GM19099 (cell line): ENCODE results near the gene CT45A6.
"Not testable (repeated sequence)": the region's sequence is repeated elsewhere in the genome, so short reads cannot be mapped to it uniquely, and the experiment has no call there.

Experiments used
- POLR2A ChIP-seq: IDR thresholded peaks from 3 replicates; pipeline ENCODE4 v1.6.1; 2011; ENCODE audit warnings: low read depth; ENCODE audit not compliant: insufficient read length; ENCODE audit errors: extremely low read depth

The CT45A6 gene, protein sequence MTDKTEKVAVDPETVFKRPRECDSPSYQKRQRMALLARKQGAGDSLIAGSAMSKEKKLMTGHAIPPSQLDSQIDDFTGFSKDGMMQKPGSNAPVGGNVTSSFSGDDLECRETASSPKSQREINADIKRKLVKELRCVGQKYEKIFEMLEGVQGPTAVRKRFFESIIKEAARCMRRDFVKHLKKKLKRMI

DNA sequence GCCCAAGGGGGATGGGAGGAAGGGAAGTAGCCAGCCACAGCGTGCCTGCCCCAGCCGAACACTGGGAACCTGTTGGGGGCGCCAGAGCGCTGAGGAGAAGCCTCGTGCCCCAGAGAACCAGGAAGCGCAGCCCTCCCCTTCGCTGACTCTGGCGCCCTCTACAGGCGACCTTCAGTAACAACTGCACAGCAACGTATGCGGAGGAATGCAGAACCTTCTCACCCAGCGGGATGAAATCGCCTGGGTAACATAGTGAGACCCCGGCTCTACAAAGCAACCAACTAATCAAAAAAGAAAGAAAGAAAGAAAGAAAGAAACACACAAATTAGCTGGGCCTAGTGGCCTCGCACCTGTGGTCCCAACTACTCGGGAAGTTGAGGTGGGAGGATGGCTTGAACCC, at the start of gene CT45A6:
TSS of gene CT45A6 (minus strand) at position 101 of the 400 bp plus-strand sequence. CDS start 3,794 bp downstream, outside the sequence.
- TF ChIP-seq POLR2A, result not testable (repeated sequence)

DNA sequence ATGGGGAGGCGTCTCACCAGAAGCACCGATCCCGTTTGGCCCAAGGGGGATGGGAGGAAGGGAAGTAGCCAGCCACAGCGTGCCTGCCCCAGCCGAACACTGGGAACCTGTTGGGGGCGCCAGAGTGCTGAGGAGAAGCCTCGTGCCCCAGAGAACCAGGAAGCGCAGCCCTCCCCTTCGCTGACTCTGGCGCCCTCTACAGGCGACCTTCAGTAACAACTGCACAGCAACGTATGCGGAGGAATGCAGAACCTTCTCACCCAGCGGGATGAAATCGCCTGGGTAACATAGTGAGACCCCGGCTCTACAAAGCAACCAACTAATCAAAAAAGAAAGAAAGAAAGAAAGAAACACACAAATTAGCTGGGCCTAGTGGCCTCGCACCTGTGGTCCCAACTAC, 34.6 kb upstream of the CT45A6 start, which contains the start of gene CT45A7:
TSS of gene CT45A7 (minus strand) at position 101 of the 400 bp plus-strand sequence. CDS start 3,747 bp downstream, outside the sequence.
- TF ChIP-seq POLR2A, result not testable (repeated sequence)

DNA sequence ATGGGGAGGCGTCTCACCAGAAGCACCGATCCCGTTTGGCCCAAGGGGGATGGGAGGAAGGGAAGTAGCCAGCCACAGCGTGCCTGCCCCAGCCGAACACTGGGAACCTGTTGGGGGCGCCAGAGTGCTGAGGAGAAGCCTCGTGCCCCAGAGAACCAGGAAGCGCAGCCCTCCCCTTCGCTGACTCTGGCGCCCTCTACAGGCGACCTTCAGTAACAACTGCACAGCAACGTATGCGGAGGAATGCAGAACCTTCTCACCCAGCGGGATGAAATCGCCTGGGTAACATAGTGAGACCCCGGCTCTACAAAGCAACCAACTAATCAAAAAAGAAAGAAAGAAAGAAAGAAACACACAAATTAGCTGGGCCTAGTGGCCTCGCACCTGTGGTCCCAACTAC, 17.3 kb upstream of the CT45A6 start, which contains the start of gene CT45A2:
TSS of gene CT45A2 (minus strand) at position 101 of the 400 bp plus-strand sequence. CDS start 3,747 bp downstream, outside the sequence.
- TF ChIP-seq POLR2A, result not testable (repeated sequence)

DNA sequence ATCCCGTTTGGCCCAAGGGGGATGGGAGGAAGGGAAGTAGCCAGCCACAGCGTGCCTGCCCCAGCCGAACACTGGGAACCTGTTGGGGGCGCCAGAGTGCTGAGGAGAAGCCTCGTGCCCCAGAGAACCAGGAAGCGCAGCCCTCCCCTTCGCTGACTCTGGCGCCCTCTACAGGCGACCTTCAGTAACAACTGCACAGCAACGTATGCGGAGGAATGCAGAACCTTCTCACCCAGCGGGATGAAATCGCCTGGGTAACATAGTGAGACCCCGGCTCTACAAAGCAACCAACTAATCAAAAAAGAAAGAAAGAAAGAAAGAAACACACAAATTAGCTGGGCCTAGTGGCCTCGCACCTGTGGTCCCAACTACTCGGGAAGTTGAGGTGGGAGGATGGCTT, 17.2 kb downstream of the CT45A6 start, which contains the start of gene CT45A5:
TSS of gene CT45A5 (minus strand) at position 101 of the 400 bp plus-strand sequence. CDS start 3,774 bp downstream, outside the sequence.
- not testable (repeated sequence) for TF ChIP-seq POLR2A

DNA sequence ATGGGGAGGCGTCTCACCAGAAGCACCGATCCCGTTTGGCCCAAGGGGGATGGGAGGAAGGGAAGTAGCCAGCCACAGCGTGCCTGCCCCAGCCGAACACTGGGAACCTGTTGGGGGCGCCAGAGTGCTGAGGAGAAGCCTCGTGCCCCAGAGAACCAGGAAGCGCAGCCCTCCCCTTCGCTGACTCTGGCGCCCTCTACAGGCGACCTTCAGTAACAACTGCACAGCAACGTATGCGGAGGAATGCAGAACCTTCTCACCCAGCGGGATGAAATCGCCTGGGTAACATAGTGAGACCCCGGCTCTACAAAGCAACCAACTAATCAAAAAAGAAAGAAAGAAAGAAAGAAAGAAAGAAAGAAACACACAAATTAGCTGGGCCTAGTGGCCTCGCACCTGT, 34.5 kb downstream of the CT45A6 start, which contains the start of gene CT45A3:
TSS of gene CT45A3 (minus strand) at position 101 of the 400 bp plus-strand sequence. CDS start 3,747 bp downstream, outside the sequence.
- not testable (repeated sequence) for TF ChIP-seq POLR2A
